IPS-NIHi7 (cell line): ENCODE measurements around the gene COBLL1.
"Not testable (repeated sequence)": the region's sequence is repeated elsewhere in the genome, so short reads cannot be mapped to it uniquely, and the experiment has no call there.

Experiments used
- DNase-seq: peaks from one replicate; pipeline ENCODE4 v3.0.0; 2012; ENCODE audit warnings: mixed read lengths; ENCODE audit errors: extremely low spot score

Gene COBLL1, protein sequence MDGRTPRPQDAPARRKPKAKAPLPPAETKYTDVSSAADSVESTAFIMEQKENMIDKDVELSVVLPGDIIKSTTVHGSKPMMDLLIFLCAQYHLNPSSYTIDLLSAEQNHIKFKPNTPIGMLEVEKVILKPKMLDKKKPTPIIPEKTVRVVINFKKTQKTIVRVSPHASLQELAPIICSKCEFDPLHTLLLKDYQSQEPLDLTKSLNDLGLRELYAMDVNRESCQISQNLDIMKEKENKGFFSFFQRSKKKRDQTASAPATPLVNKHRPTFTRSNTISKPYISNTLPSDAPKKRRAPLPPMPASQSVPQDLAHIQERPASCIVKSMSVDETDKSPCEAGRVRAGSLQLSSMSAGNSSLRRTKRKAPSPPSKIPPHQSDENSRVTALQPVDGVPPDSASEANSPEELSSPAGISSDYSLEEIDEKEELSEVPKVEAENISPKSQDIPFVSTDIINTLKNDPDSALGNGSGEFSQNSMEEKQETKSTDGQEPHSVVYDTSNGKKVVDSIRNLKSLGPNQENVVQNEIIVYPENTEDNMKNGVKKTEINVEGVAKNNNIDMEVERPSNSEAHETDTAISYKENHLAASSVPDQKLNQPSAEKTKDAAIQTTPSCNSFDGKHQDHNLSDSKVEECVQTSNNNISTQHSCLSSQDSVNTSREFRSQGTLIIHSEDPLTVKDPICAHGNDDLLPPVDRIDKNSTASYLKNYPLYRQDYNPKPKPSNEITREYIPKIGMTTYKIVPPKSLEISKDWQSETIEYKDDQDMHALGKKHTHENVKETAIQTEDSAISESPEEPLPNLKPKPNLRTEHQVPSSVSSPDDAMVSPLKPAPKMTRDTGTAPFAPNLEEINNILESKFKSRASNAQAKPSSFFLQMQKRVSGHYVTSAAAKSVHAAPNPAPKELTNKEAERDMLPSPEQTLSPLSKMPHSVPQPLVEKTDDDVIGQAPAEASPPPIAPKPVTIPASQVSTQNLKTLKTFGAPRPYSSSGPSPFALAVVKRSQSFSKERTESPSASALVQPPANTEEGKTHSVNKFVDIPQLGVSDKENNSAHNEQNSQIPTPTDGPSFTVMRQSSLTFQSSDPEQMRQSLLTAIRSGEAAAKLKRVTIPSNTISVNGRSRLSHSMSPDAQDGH

DNA sequence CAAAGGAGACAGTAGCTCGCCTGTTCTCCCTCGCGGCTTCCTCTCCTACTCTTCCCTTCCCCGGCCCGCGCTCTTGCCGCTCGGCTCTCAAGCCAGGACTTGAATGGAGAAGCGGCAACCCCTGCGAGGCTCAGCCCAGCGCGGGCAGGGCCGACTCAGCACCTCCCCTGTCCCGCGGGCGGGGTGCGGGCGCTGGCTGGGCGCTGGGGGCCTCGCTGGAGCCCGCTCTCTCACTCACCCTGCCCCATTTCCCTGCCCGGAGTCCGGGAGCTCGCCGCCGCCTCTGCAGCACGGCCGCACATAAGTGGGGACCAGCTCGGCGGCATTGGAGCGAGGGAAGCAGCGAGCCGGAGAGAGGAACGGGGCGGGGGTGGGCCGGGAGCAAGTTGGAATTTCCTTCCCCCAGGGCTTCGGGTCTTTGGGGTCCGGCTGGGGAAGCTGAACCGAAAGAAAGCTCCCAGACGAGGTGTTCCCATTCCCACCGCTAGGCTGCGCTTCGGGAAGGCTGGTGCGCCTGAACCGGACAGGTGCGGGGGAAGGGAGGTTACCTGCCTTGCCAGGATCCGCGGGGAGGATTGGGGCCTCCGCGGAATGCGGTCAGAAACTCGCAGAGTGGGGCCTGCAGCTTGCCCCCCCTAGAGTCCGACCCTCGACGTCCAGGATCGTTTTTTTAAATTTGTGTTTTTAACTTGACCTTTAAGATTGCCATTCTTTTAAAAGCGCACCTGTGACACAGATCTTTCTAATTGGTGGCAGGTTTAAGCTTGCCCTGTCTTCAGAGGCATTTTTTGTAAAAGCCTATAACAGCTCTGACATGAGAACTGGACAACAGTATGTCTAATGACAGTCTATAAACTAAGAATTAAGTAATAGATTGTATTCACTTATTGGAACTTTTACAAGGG lies at the start of gene COBLL1:
Gene COBLL1 (minus strand): TSS at position 105 of the 905 bp plus-strand sequence. CDS start 627 bp downstream, outside the sequence.
- DNase-seq: peak; percentile 86

- no peak for DNase-seq
Observed at GRCh38 chr2:164890544-164890943, 48.9 kb upstream of the COBLL1 start.

DNA sequence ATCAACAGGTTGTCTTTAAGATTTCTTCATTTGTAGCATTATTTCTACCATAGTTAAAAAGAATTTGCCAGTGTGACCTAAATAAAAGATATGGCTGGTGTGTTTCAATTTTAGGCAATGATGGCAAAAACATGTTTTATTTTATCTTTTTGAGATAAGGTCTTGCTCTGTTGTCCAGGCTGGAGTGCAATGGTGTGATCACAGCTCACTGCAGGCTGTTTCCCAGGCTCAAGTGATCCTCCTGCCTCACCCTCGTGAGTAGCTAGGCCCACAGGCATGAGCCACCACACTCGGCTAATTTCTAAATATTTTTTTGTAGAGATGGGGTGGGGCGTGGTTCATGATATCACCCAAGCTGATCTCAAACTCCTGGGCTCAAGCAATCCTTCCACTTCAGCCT lies 47.0 kb upstream of the COBLL1 start:
- no peak for DNase-seq

DNA sequence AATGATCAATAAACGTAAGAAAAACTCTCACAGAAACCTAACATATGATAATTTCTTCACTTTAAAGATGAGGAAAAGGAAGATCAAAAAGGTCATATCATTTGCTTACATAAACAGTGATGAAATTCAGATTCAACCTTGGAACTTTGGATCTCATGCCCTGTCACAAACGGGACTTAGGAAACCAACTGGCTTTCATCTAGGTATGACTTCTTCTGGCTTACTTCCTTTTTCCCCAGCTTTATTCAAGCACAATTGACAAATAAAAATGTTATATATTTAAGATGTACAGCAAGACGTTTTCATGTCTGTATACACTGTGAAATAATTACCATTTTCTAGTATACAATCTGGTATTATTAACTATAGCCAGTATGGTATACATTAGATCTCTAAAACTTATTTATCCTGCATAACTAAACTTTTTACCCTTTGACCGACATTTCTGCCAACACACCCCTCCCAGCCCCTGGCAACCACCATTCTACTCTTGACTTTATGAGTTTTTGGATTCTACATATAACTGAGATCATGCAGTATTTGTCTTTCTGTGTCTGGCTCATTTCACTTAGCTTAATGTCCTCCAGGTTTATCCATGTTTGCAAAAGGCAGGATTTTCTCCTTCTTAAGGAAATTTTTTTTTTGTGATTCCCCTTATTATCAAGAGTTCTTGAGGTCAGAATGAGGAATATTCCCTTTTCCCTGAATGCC lies 46.0 kb upstream of the COBLL1 start:
- DNase-seq: no peak

DNA sequence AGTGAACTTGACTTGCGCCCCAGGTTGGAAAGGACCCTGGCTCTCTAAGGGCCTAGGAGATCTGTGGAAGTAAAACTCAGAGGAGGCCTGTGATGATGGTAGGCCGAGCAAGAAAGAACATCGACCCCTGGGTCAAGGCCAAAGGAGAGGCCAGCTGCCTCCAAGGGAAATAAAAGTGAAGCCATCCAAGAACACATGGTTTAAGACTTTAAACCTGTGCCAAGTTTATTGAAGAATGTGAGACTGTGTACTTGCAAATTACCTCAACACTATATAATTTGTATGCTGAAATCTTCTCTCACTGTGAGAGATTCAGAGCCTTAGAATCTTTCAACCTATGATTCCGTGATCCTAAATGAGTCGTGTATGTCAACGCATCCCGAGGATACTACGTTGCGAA lies 40.7 kb upstream of the COBLL1 start:
- DNase-seq: no peak

GRCh38 chr2:164881524-164881923 lies 39.9 kb upstream of the COBLL1 start:
- DNase-seq: no peak

DNA sequence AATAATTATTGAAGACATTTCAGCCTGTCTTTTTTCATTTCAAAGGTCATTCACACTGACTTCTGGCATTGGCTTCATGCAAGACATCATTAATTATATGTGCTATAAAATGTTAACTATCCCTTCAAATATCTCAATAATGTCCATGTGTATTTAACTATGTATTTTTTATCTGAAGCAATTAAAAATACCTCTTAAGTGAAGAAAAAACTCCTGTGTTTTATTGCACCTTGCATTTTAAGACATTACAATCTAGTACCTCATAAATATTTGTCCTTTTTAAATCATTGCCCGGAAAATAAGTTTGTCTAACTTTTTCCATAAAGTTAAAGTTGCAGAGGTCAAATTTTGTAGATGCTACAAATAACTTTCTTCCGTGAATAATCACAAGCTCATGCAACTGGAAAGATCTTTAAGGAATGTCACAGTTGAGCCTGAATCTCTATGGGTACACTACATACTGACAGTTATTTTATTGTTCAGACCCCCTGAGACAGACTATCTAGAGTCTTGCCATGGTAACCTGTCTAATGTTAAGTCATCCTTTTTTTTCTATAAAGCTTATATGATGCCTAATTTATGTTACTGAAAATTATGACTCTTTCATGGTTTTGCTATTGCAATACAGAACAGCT lies 38.4 kb upstream of the COBLL1 start:
- no peak for DNase-seq

DNA sequence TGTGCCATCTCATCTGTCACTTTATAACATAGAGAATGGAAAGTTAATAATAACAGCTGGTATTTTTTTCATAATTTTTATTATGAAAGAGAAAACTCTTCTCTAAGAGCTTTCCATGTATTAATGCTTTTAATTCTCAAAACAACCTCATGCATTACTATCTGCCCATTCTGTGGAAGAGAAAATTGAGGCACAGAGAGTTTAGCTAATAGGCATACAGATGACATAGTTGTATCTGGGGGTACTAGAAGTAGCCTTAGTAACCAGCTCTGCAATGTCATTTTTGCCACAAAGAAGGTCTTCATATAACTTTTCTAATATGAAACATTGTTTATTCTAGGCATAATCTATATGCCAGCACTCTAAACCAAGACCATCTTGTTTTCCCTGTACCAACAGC lies 36.3 kb upstream of the COBLL1 start:
- DNase-seq: no peak

DNA sequence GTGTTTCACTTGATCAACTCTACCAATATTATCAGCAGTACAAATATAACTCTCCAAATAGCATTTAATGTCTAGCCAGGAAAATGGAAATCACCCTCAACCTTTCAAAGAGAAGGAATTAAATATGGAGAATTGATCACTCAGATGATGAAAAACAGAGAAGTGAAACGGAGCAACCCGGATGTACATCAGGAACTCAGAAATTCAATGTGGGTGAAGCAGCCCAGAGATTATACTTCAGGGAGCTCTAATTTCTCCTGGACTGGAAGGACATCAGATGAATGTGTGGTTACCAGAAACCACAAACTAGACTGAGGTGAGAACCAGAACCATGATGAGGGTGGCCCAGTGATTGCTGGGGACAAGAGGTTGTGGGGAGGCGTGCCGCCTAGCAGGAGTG lies 35.5 kb upstream of the COBLL1 start:
- DNase-seq: no peak

DNA sequence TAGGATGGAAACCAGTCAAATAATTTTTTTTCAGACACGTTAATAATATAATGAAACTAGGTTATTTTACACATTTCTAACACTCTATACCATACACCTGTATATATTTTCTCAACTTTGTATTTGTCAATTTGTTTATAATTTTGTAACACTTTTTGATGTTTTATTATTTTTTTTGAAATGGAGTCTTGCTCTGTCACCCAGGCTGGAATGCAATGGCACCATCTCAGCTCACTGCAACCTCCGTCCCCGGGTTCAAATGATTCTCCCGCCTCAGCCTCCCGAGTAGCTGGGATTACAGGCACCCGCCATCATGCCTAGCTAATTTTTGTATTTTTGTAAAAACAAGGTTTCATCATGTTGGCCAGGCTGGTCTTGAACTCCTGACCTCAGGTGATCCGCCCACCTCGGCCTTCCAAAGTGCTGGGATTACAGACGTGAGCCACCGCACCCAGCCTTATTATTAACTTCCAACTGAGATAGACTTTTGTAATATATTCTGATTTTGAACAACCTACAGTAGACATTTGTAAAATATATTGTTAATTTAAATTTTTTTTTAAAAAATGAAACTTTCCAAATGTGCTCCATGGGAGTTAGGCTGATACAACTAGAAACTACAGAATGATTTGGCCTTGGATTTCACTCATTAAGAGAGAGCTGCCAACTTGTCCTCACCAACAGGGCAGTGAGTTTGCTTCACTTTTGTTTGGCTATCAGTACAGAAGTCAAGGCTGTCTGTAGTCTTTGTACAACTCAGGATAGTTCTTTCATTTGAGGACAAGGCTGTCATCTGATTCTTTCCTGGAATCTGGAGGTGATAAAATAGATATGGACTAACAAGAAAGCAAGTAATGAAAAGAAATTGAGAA lies 33.9 kb upstream of the COBLL1 start:
- DNase-seq: no peak

GRCh38 chr2:164873210-164873908 lies 31.7 kb upstream of the COBLL1 start:
- no peak for DNase-seq

GRCh38 chr2:164871404-164871803 lies 29.8 kb upstream of the COBLL1 start:
- DNase-seq: no peak

GRCh38 chr2:164869420-164869772 lies 27.8 kb upstream of the COBLL1 start:
- no peak for DNase-seq

DNA sequence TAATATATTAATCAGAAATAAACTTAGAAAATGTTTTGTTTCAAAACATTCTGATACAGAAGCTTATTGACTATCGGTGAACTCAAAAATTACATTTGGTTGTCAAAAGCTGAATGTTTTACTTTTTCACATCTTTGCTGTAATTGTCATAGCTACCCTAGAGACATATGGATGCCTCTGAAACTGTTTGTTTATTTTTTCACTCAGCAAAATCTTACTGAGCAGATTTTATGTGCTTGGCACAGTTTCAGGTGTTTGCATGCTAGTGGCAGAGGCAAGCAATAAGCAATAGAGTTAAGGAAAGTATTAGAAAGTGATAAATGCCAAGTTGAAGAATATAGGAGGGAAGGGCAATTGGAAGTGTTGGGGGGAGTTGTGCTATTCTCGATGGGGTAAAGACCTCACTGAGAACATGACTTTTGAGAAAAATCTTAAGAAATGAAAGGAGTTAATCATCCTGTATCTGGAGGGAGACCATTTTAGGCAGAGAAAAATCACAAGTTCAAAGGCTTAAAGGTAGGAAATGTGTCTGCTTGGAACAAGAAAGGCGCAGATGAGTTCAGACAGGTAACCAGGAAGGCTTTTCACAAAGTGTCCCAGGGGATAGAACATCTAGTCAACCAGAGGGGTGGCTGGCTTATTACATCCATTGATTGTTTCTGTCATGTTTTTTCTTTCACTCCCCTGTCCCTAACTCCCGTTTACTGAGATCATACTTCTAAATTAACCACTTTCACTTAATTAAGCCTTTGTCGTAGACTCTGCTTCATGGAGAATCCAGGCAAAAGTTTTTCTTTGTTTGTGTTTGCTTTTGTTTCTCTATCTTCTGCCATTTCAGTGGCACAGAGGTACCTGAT lies 27.2 kb upstream of the COBLL1 start:
- no peak for DNase-seq

DNA sequence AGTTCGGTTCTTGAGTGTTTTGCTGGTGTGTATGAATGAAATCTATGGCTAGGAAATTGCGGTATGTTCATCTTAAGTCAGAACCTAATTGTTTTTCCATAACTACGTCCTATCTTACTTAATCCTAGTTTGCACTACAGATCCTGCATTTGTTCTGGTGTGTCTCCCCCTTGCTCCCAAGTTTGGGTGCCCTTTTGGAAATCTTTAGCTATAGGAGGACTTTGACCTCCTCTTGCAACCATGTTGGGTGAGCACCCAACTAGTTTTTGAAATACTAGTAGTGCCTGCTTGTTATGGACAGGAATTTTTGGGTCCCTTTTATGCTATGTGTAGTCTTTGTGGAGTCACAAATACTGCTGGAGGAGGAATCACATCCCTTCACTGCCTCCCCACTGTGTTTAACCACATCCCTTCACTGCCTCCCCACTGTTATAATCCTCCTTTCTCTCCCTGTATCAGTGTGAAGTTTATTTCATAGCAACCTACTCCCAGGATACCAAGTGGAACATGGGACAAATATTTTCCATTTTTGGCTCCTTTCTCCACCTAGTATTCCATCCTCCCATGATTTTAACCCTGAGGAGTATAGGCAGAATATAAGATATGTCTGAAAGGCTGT lies 26.3 kb upstream of the COBLL1 start:
- DNase-seq: no peak

DNA sequence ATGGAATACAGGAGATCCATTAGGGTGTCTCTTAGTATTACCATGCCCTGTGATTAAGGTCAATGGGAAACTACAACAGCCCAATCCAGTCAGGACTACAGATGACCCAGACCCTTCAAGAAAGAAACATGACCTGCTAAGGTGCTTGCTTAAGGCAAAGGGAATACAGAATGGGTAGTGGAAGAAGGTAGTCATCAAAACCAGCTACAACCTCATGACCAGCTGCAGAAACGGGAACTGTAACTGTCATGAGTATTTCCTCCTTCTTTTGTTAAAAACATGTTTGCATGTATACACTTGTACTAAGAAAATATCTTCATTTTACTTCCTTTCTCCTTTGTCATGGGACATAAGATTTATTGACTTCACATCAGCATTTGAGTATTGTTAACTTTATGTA lies 24.8 kb upstream of the COBLL1 start:
- not testable (repeated sequence) for DNase-seq

DNA sequence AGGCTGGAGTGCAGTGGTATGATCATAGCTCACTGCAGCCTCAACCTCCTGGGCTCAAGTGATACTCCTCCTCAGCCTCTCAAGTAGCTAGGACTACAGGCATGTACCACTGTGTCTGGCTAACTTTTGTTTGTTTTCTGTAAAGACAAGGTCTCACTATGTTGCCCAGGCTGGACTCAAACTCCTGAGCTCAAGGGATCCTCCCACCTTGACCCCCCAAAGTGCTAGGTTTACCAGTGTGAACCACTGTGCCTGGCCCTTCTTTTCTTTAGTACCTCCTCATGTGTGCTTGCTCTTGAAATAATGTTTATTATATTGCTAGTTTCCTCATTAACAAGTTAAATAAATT lies 19.0 kb upstream of the COBLL1 start:
- DNase-seq: no peak
